PC-9 (cell line): ENCODE data around the gene TCF3. TPM values are rescaled to one million over a fixed set of nuclear protein-coding genes. Genes with fewer than 3 reads are reported as not detected.
A peak's percentile ranks its signal among the peaks of the same experiment; 100 is the strongest.

Experiments
- BruUV-seq: library from RNA; stranded (reverse); fragments of 400-500 nt; replicated peaks from 2 replicates; lab custom pipeline; 2021; lab: Mats Ljungman, UMichigan
- CTCF ChIA-PET: fragments of 300-600 bp; sonication (Branson Sonifier 250); formaldehyde crosslinking; loops from one replicate; lab custom pipeline; 2022; ENCODE audit warnings: antibody characterized with exemption; lab: Charles Lee
- POLR2A ChIA-PET: fragments of 300-600 bp; sonication (Branson Sonifier 250); formaldehyde crosslinking; loops from one replicate; lab custom pipeline; 2022; ENCODE audit warnings: antibody characterized with exemption; ENCODE audit not compliant: unreplicated experiment; lab: Charles Lee
- DNase-seq, 2 experiments: peaks; one replicate each; pipeline versions ENCODE4 v3.0.0 to v3.0.0-alpha.2; 2015 to 2022; ENCODE audit warnings: mixed read lengths in 1 of 2
- H2AFZ ChIP-seq: fragments of 200-600 bp; sonication (generic); 2 replicates; pipeline ENCODE4 v1.8.1; 2017; ENCODE audit warnings: antibody characterized with exemption
- H3F3A ChIP-seq: fragments of 200-600 bp; sonication (generic); 2 replicates; pipeline ENCODE4 v1.8.1; 2017; ENCODE audit warnings: antibody characterized with exemption, mild to moderate bottlenecking, low read depth; ENCODE audit not compliant: insufficient read depth
- H3K27ac ChIP-seq: fragments of 200-600 bp; sonication (generic); 2 replicates; pipeline ENCODE4 v1.6.1; 2016; ENCODE audit warnings: mixed run types
- H3K27me3 ChIP-seq: fragments of 200-600 bp; sonication (generic); 2 replicates; pipeline ENCODE4 v1.6.1; 2016; ENCODE audit warnings: low read depth, mixed run types; ENCODE audit not compliant: insufficient read depth
- H3K36me3 ChIP-seq: fragments of 200-600 bp; sonication (generic); 2 replicates; pipeline ENCODE4 v1.6.1; 2016; ENCODE audit warnings: low read depth, mixed run types
- H3K4me1 ChIP-seq: fragments of 200-600 bp; sonication (generic); replicated peaks from 2 replicates; pipeline ENCODE4 v1.6.1; 2016; ENCODE audit warnings: mixed run types; ENCODE audit not compliant: insufficient read depth
- H3K4me2 ChIP-seq: fragments of 200-600 bp; sonication (generic); 2 replicates; pipeline ENCODE4 v1.6.1; 2017; ENCODE audit warnings: mixed run types
- H3K4me3 ChIP-seq: fragments of 200-600 bp; sonication (generic); 2 replicates; pipeline ENCODE4 v1.6.1; 2016; ENCODE audit warnings: mixed run types
- H3K79me2 ChIP-seq: fragments of 200-600 bp; sonication (generic); 2 replicates; pipeline ENCODE4 v1.6.1; 2017; ENCODE audit warnings: low read depth, mixed run types
- H3K9me2 ChIP-seq: fragments of 200-600 bp; sonication (generic); 2 replicates; pipeline ENCODE4 v1.8.1; 2017; ENCODE audit warnings: mild to moderate bottlenecking; ENCODE audit not compliant: insufficient read depth
- H3K9me3 ChIP-seq: fragments of 200-600 bp; sonication (generic); 2 replicates; pipeline ENCODE4 v1.8.1; 2016; ENCODE audit warnings: low read depth; ENCODE audit not compliant: insufficient read depth
- H4K20me1 ChIP-seq: fragments of 200-600 bp; sonication (generic); 2 replicates; pipeline ENCODE4 v1.8.1; 2017; ENCODE audit not compliant: insufficient read depth
- EZH2 ChIP-seq: fragments of 200-600 bp; sonication (generic); IDR thresholded peaks from 2 replicates; pipeline ENCODE4 v1.8.0; 2017; ENCODE audit warnings: antibody characterized with exemption, low read depth
- intact Hi-C: fragments of 100-400 bp; cut with micrococcal nuclease; formaldehyde crosslinking; loops from one replicate; pipeline ENCODE4 v1.10.0; 2022; ENCODE audit not compliant: unreplicated experiment
- total RNA-seq: library from RNA; stranded (reverse); gene quantifications from 2 replicates; pipeline ENCODE4 v1.2.3, GENCODE V29; 2021
- TF ChIP-seq, protein P1 (sequence below): fragments of 200-600 bp; sonication (generic); conservative IDR thresholded peaks from 2 replicates; pipeline ENCODE4 v1.6.1; 2017; ENCODE audit warnings: mixed run types, antibody characterized with exemption, mild to moderate bottlenecking, moderate library complexity

Gene TCF3
- total RNA-seq, 1 experiment from 2014 or later = 98.0 TPM

GRCh38 chr19:1653300-1653628 is 849 bp upstream of the TCF3 start:
- Histone ChIP-seq H3K4me1 (peaks cover 37% of the 10 kb centered on the region), H3K4me3 (peak overlapping the region; percentile 59), H3K79me2 (peaks cover 19% of the 10 kb centered on the region), H3F3A (peaks cover 15% of the 10 kb centered on the region; the same call in 1 of the 2 replicates), H3K27ac (peak overlapping the region; percentile 59), H2AFZ (peak overlapping the region; percentile 80), H3K9me2 (no peaks in the 10 kb centered on the region), H3K27me3 (no peaks in the 10 kb centered on the region), H4K20me1 (no peaks in the 10 kb centered on the region), H3K9me3 (no peaks in the 10 kb centered on the region), H3K4me2 (peak overlapping the region; percentile 82), H3K36me3 (no peaks in the 10 kb centered on the region)
- ChIA-PET CTCF (no interaction called here), POLR2A (interaction anchor here (0.6 kb wide), 1 partner anchor 94 kb away, joined by 14 read pairs; no protein-coding TSS in a partner anchor)
- TF ChIP-seq, protein P1, sequence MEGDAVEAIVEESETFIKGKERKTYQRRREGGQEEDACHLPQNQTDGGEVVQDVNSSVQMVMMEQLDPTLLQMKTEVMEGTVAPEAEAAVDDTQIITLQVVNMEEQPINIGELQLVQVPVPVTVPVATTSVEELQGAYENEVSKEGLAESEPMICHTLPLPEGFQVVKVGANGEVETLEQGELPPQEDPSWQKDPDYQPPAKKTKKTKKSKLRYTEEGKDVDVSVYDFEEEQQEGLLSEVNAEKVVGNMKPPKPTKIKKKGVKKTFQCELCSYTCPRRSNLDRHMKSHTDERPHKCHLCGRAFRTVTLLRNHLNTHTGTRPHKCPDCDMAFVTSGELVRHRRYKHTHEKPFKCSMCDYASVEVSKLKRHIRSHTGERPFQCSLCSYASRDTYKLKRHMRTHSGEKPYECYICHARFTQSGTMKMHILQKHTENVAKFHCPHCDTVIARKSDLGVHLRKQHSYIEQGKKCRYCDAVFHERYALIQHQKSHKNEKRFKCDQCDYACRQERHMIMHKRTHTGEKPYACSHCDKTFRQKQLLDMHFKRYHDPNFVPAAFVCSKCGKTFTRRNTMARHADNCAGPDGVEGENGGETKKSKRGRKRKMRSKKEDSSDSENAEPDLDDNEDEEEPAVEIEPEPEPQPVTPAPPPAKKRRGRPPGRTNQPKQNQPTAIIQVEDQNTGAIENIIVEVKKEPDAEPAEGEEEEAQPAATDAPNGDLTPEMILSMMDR = no peak
- no peak for TF ChIP-seq EZH2
- intact Hi-C loops = no loop called here
- no TSS peak for BruUV-seq
- DNase-seq = no peak

DNA sequence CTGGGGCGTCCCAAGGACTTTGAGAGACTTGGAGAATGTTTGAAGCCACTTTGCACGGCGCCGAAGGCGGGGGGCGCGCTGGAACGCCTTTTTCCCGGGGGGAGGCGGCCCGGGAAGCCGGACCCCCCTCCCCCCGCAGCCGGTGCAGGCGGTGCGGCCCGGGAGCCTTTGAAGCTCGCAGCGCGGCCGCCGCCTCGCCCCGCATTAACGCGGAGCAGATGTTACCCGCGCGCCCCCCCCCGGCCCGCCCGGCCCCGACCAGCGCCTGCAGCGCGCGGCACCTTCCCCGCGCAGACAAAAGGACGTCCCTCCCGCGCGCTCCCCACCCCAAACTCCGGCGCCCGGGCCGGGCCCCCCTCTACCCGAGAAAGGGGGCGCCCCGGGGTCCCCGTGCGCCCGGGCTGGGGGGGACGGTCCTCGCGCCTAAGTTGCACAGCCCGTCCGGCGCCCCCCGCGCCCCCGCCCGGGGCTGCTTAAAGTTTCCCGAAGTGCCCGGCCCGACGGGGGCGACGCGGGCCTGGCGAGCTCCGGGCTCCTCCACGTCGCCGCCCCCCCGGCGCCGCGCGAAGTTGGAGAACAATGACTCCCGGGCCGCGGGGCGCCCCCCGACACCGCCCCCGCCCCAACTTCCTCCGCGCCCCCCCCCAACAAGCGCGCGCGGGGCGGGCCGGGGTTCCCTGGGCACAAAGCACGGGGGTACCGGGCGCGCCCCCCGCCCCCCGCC is 685 bp downstream of the TCF3 start:
- ChIA-PET POLR2A (no interaction called here), CTCF (interaction anchor here (0.7 kb wide), 1 partner anchor 160 kb away, joined by 5 read pairs; no protein-coding TSS in a partner anchor)

GRCh38 chr19:1650650-1651567 is 1.5 kb downstream of the TCF3 start:
- no peak for TF ChIP-seq EZH2
- TF ChIP-seq, protein P1 = no peak
- Histone ChIP-seq H3K36me3 (no peaks in the 10 kb centered on the region), H3K79me2 (peaks cover 19% of the 10 kb centered on the region), H3K4me1 (peaks cover 16% of the 10 kb centered on the region), H3K4me2 (peak overlapping the region; percentile 82), H3K9me2 (no peaks in the 10 kb centered on the region), H4K20me1 (no peaks in the 10 kb centered on the region), H3K4me3 (peak overlapping the region; percentile 72), H3F3A (peaks cover 6% of the 10 kb centered on the region; the same call in 1 of the 2 replicates), H3K9me3 (no peaks in the 10 kb centered on the region), H3K27ac (no peak overlapping the region), H3K27me3 (no peaks in the 10 kb centered on the region), H2AFZ (no peak overlapping the region)
- ChIA-PET POLR2A (no interaction called here), CTCF (interaction anchor here (0.7 kb wide), 1 partner anchor 159 kb away, joined by 5 read pairs; no protein-coding TSS in a partner anchor)
- intact Hi-C loops = no loop called here
- TSS peak; percentile 75 for BruUV-seq
- no peak for DNase-seq

More for the DNA sequence above, 685 bp downstream of the TCF3 start:
- no peak overlapping the region for H3K27ac ChIP-seq
- no TSS peak for BruUV-seq
- peaks cover 10% of the 10 kb centered on the region; the same call in 1 of the 2 replicates for H3F3A ChIP-seq
- H3K4me1 ChIP-seq = peaks cover 21% of the 10 kb centered on the region
- H3K4me2 ChIP-seq = peak overlapping the region; percentile 82
- peak overlapping the region; percentile 72 for H3K4me3 ChIP-seq
- H3K36me3 ChIP-seq = no peaks in the 10 kb centered on the region
- DNase-seq = no peak
- no peaks in the 10 kb centered on the region for H4K20me1 ChIP-seq
- no peak overlapping the region for H2AFZ ChIP-seq
- TF ChIP-seq EZH2 = no peak
- TF ChIP-seq, protein P1 = no peak
- no peaks in the 10 kb centered on the region for H3K9me3 ChIP-seq
- peaks cover 19% of the 10 kb centered on the region for H3K79me2 ChIP-seq
- H3K9me2 ChIP-seq = no peaks in the 10 kb centered on the region
- intact Hi-C loops = no loop called here
- no peaks in the 10 kb centered on the region for H3K27me3 ChIP-seq
